WTC11 (cell line): ENCODE results near the gene KDM2B.

Experiments
- MAX ChIP-seq: sonication (generic); formaldehyde crosslinking; IDR thresholded peaks from 2 replicates; pipeline ENCODE4 v1.8.0; 2022; ENCODE audit warnings: mild to moderate bottlenecking, missing genetic modification reagents
- ZBTB21 ChIP-seq: sonication (generic); formaldehyde crosslinking; IDR thresholded peaks from 2 replicates; pipeline ENCODE4 v1.8.1; 2023; ENCODE audit warnings: mild to moderate bottlenecking, missing genetic modification reagents, borderline replicate concordance

GRCh38 chr12:121461048-121461447 is 119.8 kb downstream of the KDM2B start:
- TF ChIP-seq MAX (CRISPR knock-in tag) (no peak), ZBTB21 (CRISPR knock-in tag) (no peak)
